ENCODE measurements around the gene FKBP1A. TPM values are rescaled to one million over a fixed set of nuclear protein-coding genes. Genes with fewer than 3 reads are reported as not detected.

The FKBP1A gene
- total RNA-seq, 2 donors from 2014 or later = 103 to 161 TPM

DNA sequence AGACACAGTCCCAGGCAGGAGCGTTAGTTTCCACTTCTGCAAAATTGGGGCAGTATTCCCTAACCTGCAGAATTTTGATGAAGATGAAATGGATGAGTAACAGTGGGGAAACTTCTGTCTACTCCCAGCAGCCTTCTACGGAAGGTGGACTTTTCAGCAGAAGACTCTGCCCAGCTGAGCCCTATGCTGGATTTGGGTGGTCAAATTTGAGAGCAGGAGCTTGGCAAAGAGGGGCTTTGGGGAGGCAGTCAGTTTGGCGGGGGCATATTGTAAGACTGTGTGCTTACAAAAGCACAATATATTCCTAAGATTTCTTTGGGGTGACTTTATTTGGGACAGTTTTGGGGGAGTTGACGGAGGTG is 58.5 kb downstream of the FKBP1A start:
- Histone ChIP-seq H3K4me1 (replicated peaks) (peaks cover 8% of the 10 kb centered on the region), H3K36me3 (no peaks in the 10 kb centered on the region), H3K27me3 (replicated peaks; ENCODE audit: insufficient read depth) (no peaks in the 10 kb centered on the region), H3K9me3 (no peaks in the 10 kb centered on the region), H3K27ac (no peak overlapping the region), H3K4me3 (no peak overlapping the region)
- intact Hi-C loops (cut with DNase I) = no loop called here
- no peak for TF ChIP-seq CTCF (IDR thresholded peaks at IDR 0.05)
- no peak for TF ChIP-seq POLR2A (IDR thresholded peaks at IDR 0.05)
- no peak for TF ChIP-seq POLR2AphosphoS5 (IDR thresholded peaks at IDR 0.05)
- 78% methylated on average over 4 of the region's 4 CpGs for WGBS
- no peak for DNase-seq (ENCODE audit: low spot score)

GRCh38 chr20:1333462-1334369 is 59.1 kb downstream of the FKBP1A start:
- H3K4me1 ChIP-seq (replicated peaks) = peaks cover 8% of the 10 kb centered on the region
- intact Hi-C loops (cut with DNase I) = no loop called here
- H3K9me3 ChIP-seq = no peaks in the 10 kb centered on the region
- no peaks in the 10 kb centered on the region for H3K27me3 ChIP-seq (replicated peaks; ENCODE audit: insufficient read depth)
- no peak overlapping the region for H3K27ac ChIP-seq
- DNase-seq (ENCODE audit: low spot score) = no peak
- TF ChIP-seq POLR2A (IDR thresholded peaks at IDR 0.05) (no peak), CTCF (IDR thresholded peaks at IDR 0.05) (no peak), POLR2AphosphoS5 (IDR thresholded peaks at IDR 0.05) (no peak)
- H3K4me3 ChIP-seq = no peak overlapping the region
- H3K36me3 ChIP-seq = no peaks in the 10 kb centered on the region
- 84% methylated on average over 11 of the region's 11 CpGs for WGBS

DNA sequence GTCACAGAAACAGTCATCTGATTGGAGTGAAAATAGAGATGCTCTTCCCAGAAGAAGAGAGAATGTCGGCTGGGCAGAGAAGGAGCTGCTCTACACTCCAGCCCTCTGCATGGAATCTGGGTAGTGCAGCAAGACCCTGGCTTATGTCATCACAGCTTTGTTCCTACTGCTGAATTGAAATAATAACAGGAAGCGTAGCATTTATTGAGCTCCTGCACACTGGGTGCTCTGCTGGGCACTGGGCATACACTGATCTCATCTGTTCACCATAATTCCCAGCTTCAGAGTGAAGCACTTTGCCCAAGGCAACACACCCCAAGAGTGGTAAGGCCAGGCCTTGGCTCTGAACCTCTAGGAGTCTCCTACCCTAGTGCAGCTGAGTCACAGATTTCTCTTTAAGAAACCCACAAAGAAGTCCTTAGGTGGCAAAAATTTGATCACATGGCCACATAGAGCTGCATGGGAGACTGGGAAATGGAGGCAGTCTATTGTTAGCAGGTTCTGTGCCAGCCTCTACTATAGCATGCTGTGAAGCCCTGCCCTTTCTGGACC is 60.0 kb downstream of the FKBP1A start:
- no peak overlapping the region for H3K4me3 ChIP-seq
- H3K27ac ChIP-seq = no peak overlapping the region
- peaks cover 8% of the 10 kb centered on the region for H3K4me1 ChIP-seq (replicated peaks)
- 96% methylated on average over 2 of the region's 2 CpGs for WGBS
- H3K36me3 ChIP-seq = no peaks in the 10 kb centered on the region
- no peaks in the 10 kb centered on the region for H3K27me3 ChIP-seq (replicated peaks; ENCODE audit: insufficient read depth)
- H3K9me3 ChIP-seq = no peaks in the 10 kb centered on the region
- intact Hi-C loops (cut with DNase I) = no loop called here
- DNase-seq (ENCODE audit: low spot score) = no peak
- TF ChIP-seq POLR2A (IDR thresholded peaks at IDR 0.05) = no peak
- TF ChIP-seq POLR2AphosphoS5 (IDR thresholded peaks at IDR 0.05) = no peak
- no peak for TF ChIP-seq CTCF (IDR thresholded peaks at IDR 0.05)

- TF ChIP-seq POLR2A (IDR thresholded peaks at IDR 0.05) (no peak), POLR2AphosphoS5 (IDR thresholded peaks at IDR 0.05) (no peak), CTCF (IDR thresholded peaks at IDR 0.05) (no peak)
- peaks cover 1% of the 10 kb centered on the region for H3K4me1 ChIP-seq (replicated peaks)
- H3K4me3 ChIP-seq = no peak overlapping the region
- no peak overlapping the region for H3K27ac ChIP-seq
- H3K36me3 ChIP-seq = no peaks in the 10 kb centered on the region
- H3K9me3 ChIP-seq = no peaks in the 10 kb centered on the region
- H3K27me3 ChIP-seq (replicated peaks; ENCODE audit: insufficient read depth) = no peaks in the 10 kb centered on the region
- no peak for DNase-seq (ENCODE audit: low spot score)
- 89% methylated on average over 6 of the region's 6 CpGs for WGBS
- intact Hi-C loops (cut with DNase I) = no loop called here
Observed at GRCh38 chr20:1331801-1332453, 60.9 kb downstream of the FKBP1A start.

Data from prostate gland (tissue), 2 donors.